Stimulated activated CD4-positive, alpha-beta T cell treated with anti-CD3 and anti-CD28 coated beads, Interleukin-2, amount 100 ng/mL, for 4 hours (primary cell): ENCODE measurements around the gene TOX4.
"Not testable (repeated sequence)": the region's sequence is repeated elsewhere in the genome, so short reads cannot be mapped to it uniquely, and the experiment has no call there.

Source experiments
- DNase-seq: peaks from one replicate; pipeline ENCODE4 v3.0.0-alpha.2; 2020; ENCODE audit warnings: low read depth

TOX4 gene

GRCh38 chr14:21535545-21536417 is 58.8 kb downstream of the TOX4 start:
- DNase-seq, result no peak

- DNase-seq, result no peak
Observed at GRCh38 chr14:21536418-21537089, 59.6 kb downstream of the TOX4 start.

- DNase-seq, result no peak
Observed at GRCh38 chr14:21537090-21537424, 60.1 kb downstream of the TOX4 start.

GRCh38 chr14:21539189-21539940 is 62.4 kb downstream of the TOX4 start:
- DNase-seq, result no peak

- DNase-seq, result no peak
Observed at GRCh38 chr14:21541413-21542074, 64.5 kb downstream of the TOX4 start.

GRCh38 chr14:21543521-21543960 is 66.5 kb downstream of the TOX4 start:
- DNase-seq, result no peak

GRCh38 chr14:21543963-21544362 is 67.0 kb downstream of the TOX4 start:
- no peak for DNase-seq

GRCh38 chr14:21544588-21544987 is 67.6 kb downstream of the TOX4 start:
- not testable (repeated sequence) for DNase-seq
